Caco-2 (cell line): ENCODE measurements around the gene ABCB1. TPM values are rescaled to one million over a fixed set of nuclear protein-coding genes. Genes with fewer than 3 reads are reported as not detected.

Experiments used
- BruUV-seq: library from RNA; stranded (reverse); fragments of 400-500 nt; replicated peaks from 2 replicates; lab custom pipeline; 2021; lab: Mats Ljungman, UMichigan
- CTCF ChIA-PET: fragments of 300-600 bp; sonication (Branson Sonifier 250); formaldehyde crosslinking; loops from one replicate; lab custom pipeline; 2022; ENCODE audit warnings: antibody characterized with exemption; lab: Charles Lee
- POLR2A ChIA-PET: fragments of 300-600 bp; sonication (Branson Sonifier 250); formaldehyde crosslinking; loops from one replicate; lab custom pipeline; 2022; ENCODE audit warnings: antibody characterized with exemption; lab: Charles Lee
- DNase-seq, 2 experiments: peaks; one replicate each; pipeline versions ENCODE4 v3.0.0 to v3.0.0-alpha.2; 2020 to 2022
- H3K27me3 ChIP-seq: replicated peaks from 2 replicates; pipeline ENCODE4 v1.6.0; 2011; ENCODE audit warnings: low read length; ENCODE audit not compliant: control insufficient read depth, insufficient read depth
- H3K36me3 ChIP-seq: 2 replicates; pipeline ENCODE4 v1.5.1; 2011; ENCODE audit warnings: low read length; ENCODE audit not compliant: control insufficient read depth, insufficient read depth
- H3K4me1 ChIP-seq: fragments of 250-450 bp; sonication (Bioruptor Pico); 2 replicates; pipeline ENCODE4 v1.5.1; 2020; ENCODE audit warnings: mild to moderate bottlenecking
- H3K4me3 ChIP-seq: 2 replicates; pipeline ENCODE4 v1.5.1; 2011; ENCODE audit warnings: low read depth, mild to moderate bottlenecking, control low read depth, low read length
- H3K9me3 ChIP-seq: fragments of 250-450 bp; sonication (Bioruptor Pico); 2 replicates; pipeline ENCODE4 v1.5.1; 2020; ENCODE audit warnings: mild to moderate bottlenecking, moderate library complexity
- H3K27ac Mint-ChIP-seq: one replicate; pipeline ENCODE4 v1.8.0; 2022; ENCODE audit warnings: mixed read lengths; ENCODE audit not compliant: unreplicated experiment
- H3K27me3 Mint-ChIP-seq: one replicate; pipeline ENCODE4 v1.8.0; 2022; ENCODE audit warnings: mixed read lengths; ENCODE audit not compliant: insufficient read depth, unreplicated experiment
- H3K36me3 Mint-ChIP-seq: one replicate; pipeline ENCODE4 v1.8.0; 2022; ENCODE audit warnings: mild to moderate bottlenecking, mixed read lengths; ENCODE audit not compliant: insufficient read depth, unreplicated experiment
- H3K4me1 Mint-ChIP-seq: one replicate; pipeline ENCODE4 v1.8.0; 2022; ENCODE audit warnings: low read depth, mixed read lengths; ENCODE audit not compliant: unreplicated experiment
- H3K4me3 Mint-ChIP-seq: one replicate; pipeline ENCODE4 v1.8.0; 2022; ENCODE audit warnings: mild to moderate bottlenecking, moderate library complexity, mixed read lengths; ENCODE audit not compliant: unreplicated experiment
- H3K9me3 Mint-ChIP-seq: one replicate; pipeline ENCODE4 v1.8.0; 2022; ENCODE audit warnings: mixed read lengths; ENCODE audit not compliant: unreplicated experiment
- intact Hi-C: fragments of 100-400 bp; cut with micrococcal nuclease; formaldehyde crosslinking; loops from one replicate; pipeline ENCODE4 v1.10.0; 2022; ENCODE audit not compliant: unreplicated experiment
- total RNA-seq: library from RNA; stranded (reverse); gene quantifications from 2 replicates; pipeline ENCODE4 v1.2.3, GENCODE V29; 2022
- TF ChIP-seq, protein P1 (sequence below), 2 experiments: fragments of 200-600 bp in 1 of 2; IDR thresholded peaks; 1 replicate in 1 of 2; 2 replicates in 1 of 2; pipeline versions ENCODE4 v1.5.1 to v1.8.0; 2011 to 2022; ENCODE audit warnings: antibody characterized with exemption in 1 of 2, control low read depth in 1 of 2, inconsistent platforms in 1 of 2, low read depth in 1 of 2, low read length in 1 of 2, mild to moderate bottlenecking in 1 of 2, moderate library complexity in 1 of 2; ENCODE audit not compliant: insufficient read depth in 1 of 2, severe bottlenecking in 1 of 2, unreplicated experiment in 1 of 2

ABCB1 gene
- total RNA-seq, 1 experiment from 2014 or later, result 34.6 TPM

DNA sequence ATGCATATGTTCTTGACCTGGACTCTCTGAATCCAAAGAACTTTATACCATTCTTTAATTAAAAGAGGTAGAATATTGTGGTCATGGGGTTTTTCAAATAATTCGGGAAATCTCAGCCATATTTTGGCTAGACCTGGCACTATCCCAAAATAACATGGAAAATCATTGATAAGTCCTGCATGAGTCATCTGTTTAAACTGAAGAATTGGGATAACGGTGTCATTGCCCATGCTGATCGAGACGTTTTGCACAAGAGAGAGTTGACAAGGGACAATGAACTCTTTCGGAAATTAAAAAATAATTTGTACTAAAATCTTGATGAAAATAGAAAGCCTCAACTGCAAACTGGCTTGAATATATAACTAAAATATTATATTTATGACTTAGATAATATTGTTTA, 105.3 kb downstream of the ABCB1 start:
- no peak for DNase-seq
- peaks cover 5% of the 10 kb centered on the region for H3K27me3 Mint-ChIP-seq
- H3K4me3 Mint-ChIP-seq, result no peak overlapping the region
- no peaks in the 10 kb centered on the region for H3K4me1 ChIP-seq
- POLR2A ChIA-PET, result no interaction called here
- no peaks in the 10 kb centered on the region for H3K36me3 ChIP-seq
- no TSS peak for BruUV-seq
- H3K9me3 ChIP-seq, result no peaks in the 10 kb centered on the region; the same call in 1 of the 2 replicates
- TF ChIP-seq, protein P1, sequence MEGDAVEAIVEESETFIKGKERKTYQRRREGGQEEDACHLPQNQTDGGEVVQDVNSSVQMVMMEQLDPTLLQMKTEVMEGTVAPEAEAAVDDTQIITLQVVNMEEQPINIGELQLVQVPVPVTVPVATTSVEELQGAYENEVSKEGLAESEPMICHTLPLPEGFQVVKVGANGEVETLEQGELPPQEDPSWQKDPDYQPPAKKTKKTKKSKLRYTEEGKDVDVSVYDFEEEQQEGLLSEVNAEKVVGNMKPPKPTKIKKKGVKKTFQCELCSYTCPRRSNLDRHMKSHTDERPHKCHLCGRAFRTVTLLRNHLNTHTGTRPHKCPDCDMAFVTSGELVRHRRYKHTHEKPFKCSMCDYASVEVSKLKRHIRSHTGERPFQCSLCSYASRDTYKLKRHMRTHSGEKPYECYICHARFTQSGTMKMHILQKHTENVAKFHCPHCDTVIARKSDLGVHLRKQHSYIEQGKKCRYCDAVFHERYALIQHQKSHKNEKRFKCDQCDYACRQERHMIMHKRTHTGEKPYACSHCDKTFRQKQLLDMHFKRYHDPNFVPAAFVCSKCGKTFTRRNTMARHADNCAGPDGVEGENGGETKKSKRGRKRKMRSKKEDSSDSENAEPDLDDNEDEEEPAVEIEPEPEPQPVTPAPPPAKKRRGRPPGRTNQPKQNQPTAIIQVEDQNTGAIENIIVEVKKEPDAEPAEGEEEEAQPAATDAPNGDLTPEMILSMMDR (IDR thresholded peaks at IDR 0.05; ENCODE audit: insufficient read depth in 1 of 2, low read depth in 1 of 2, low read length in 1 of 2, severe bottlenecking in 1 of 2, unreplicated experiment in 1 of 2), result no peak
- H3K4me3 ChIP-seq, result no peak overlapping the region
- no peak overlapping the region for H3K27ac Mint-ChIP-seq
- H3K36me3 Mint-ChIP-seq, result no peaks in the 10 kb centered on the region
- CTCF ChIA-PET, result interaction anchor here (1.1 kb wide), 1 partner anchor 11 kb away, joined by 3 read pairs; no protein-coding TSS in a partner anchor
- no peaks in the 10 kb centered on the region for H3K4me1 Mint-ChIP-seq
- intact Hi-C loops, result no loop called here
- H3K27me3 ChIP-seq, result no peaks in the 10 kb centered on the region
- peaks cover 9% of the 10 kb centered on the region for H3K9me3 Mint-ChIP-seq

- intact Hi-C loops, result no loop called here
- no peaks in the 10 kb centered on the region for H3K27me3 ChIP-seq
- DNase-seq, result no peak
- H3K27me3 Mint-ChIP-seq, result peaks cover 5% of the 10 kb centered on the region
- CTCF ChIA-PET, result interaction anchor here (1.1 kb wide), 1 partner anchor 12 kb away, joined by 3 read pairs; no protein-coding TSS in a partner anchor
- TF ChIP-seq, protein P1 (IDR thresholded peaks at IDR 0.05; ENCODE audit: insufficient read depth in 1 of 2, low read depth in 1 of 2, low read length in 1 of 2, severe bottlenecking in 1 of 2, unreplicated experiment in 1 of 2), result no peak
- no peaks in the 10 kb centered on the region for H3K4me1 ChIP-seq
- no peaks in the 10 kb centered on the region for H3K36me3 ChIP-seq
- POLR2A ChIA-PET, result no interaction called here
- H3K27ac Mint-ChIP-seq, result no peak overlapping the region
- H3K9me3 Mint-ChIP-seq, result peaks cover 9% of the 10 kb centered on the region
- no peak overlapping the region for H3K4me3 ChIP-seq
- H3K9me3 ChIP-seq, result no peaks in the 10 kb centered on the region; the same call in 1 of the 2 replicates
- H3K4me3 Mint-ChIP-seq, result no peak overlapping the region
- BruUV-seq, result no TSS peak
- no peaks in the 10 kb centered on the region for H3K36me3 Mint-ChIP-seq
- no peaks in the 10 kb centered on the region for H3K4me1 Mint-ChIP-seq
Measured at GRCh38 chr7:87494454-87494853, 106.2 kb downstream of the ABCB1 start.

- no peaks in the 10 kb centered on the region for H3K36me3 ChIP-seq
- Mint-ChIP-seq H3K27ac (no peak overlapping the region), H3K36me3 (no peaks in the 10 kb centered on the region), H3K27me3 (peaks cover 10% of the 10 kb centered on the region), H3K4me1 (no peaks in the 10 kb centered on the region), H3K4me3 (no peak overlapping the region), H3K9me3 (no peaks in the 10 kb centered on the region)
- H3K4me3 ChIP-seq, result no peak overlapping the region
- no peak for DNase-seq
- no peaks in the 10 kb centered on the region for H3K27me3 ChIP-seq
- no peaks in the 10 kb centered on the region for H3K9me3 ChIP-seq
- no TSS peak for BruUV-seq
- POLR2A ChIA-PET, result no interaction called here
- H3K4me1 ChIP-seq, result no peaks in the 10 kb centered on the region
- TF ChIP-seq, protein P1 (IDR thresholded peaks at IDR 0.05; ENCODE audit: insufficient read depth in 1 of 2, low read depth in 1 of 2, low read length in 1 of 2, severe bottlenecking in 1 of 2, unreplicated experiment in 1 of 2), result no peak
- intact Hi-C loops, result no loop called here
- CTCF ChIA-PET, result no interaction called here
Measured at GRCh38 chr7:87483131-87483530, 117.6 kb downstream of the ABCB1 start.
